GM18907 (cell line): ENCODE measurements around the gene BSX.

Source experiments
- ATAC-seq: cut with Tn5 transposase; IDR thresholded peaks from one replicate; pipeline ENCODE4 v1.9.1; 2021; ENCODE audit warnings: mild to moderate bottlenecking, moderate library complexity; ENCODE audit not compliant: unreplicated experiment

BSX gene

DNA sequence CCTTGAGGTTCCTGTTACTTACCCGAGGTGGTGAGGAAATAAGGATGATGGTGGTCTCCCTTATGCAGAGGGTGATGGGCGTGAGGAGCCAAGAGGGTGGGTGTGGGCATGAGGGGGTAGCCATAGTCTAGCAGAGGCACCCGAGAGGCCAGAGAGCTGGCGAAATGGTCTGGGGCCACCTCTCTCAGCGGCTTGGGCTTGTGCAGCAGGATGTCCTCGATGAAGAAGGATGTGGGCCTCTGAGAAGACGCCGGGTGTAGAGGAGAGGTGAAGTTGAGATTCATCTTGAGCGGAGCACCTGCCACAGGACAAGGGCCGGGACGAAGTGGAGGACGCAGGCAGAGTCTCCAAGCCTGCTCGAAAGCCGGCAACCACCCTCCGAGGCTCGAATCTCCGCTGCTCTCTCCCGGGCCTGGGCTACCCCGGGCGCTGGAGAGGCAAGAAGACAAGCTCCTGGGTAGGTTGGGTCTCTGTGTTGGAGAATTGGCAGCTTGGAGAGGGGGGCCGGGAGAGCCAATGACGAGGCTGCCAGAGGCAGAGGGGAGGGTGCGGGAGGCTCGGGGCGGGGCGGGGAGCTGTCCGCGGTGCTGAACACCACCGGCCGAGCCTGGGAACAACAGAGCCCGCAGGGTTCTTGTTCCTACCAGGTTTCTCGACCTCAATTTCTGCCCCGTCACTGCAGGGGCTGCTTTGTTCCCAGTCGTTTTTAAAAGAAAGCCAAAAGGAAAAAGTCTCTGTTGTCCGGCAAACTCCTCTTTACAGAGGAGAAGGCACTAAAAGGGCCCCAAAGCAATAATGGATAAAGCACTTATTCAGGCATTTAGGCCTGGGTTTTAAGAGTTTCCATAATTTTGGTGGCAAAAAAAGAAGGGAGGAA lies at the start of gene BSX:
Gene BSX, minus strand, starts transcription at position 447 of the 877 bp plus-strand sequence. Its CDS starts 163 bp downstream, at position 284.
- ATAC-seq, result no peak

DNA sequence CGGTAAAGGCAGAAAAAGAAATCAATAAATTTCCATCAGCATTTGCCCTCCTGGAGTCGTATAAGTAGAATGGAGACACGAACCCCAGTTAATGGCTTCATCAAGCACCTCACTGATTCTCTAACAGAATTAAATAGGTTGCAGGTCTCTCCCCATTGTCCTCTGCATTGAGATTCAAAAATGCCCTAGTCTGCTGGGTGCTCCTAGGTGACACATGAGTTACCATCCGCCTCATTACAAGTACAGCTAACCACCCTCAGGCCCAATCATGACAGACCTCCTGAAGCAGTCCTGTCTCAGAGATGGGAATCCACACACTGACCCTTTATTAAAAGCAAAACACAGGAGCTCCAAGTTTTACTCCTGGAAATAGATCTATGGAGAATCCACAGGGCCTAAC lies 48.9 kb upstream of the BSX start:
- no peak for ATAC-seq

DNA sequence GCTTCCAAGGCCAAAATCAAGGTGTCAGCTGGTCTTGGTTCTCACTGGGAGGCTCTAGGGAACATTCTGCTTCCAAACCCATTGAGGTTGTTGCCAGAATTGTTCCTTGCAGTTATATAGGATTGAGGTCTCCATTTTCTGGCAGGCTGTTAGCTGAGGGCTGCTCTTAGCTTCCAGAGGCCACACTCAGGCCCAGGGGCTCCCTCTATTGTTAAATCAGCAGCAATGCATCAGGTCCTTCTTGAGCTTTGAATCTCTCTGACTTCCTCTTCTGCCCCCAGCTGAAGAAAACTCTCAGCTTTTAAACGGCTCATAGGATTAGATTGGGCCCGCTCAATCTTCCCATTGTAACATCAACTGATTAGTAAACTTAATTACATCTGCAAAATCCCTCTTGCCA lies 39.3 kb upstream of the BSX start:
- ATAC-seq, result peak; percentile 57

DNA sequence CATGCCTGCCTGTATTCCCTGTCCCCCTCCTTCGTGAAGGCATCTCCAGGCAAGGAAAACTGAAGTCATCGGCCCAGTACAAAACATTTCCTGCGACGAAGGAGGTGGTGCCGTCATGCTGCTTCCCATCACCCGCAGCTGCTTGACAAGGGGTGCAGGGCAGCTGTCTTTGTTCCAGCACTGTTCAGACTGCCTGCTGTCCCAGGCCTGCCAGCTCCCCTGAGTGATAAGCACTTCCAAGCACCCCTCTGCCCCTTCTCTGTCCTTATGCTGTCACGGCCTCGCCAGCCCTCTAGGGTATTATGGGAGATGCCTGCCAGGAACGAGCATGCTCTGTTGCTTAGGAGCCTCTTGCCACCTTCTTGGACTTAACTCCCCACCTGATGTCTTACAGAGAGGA lies 37.1 kb upstream of the BSX start:
- ATAC-seq, result no peak

DNA sequence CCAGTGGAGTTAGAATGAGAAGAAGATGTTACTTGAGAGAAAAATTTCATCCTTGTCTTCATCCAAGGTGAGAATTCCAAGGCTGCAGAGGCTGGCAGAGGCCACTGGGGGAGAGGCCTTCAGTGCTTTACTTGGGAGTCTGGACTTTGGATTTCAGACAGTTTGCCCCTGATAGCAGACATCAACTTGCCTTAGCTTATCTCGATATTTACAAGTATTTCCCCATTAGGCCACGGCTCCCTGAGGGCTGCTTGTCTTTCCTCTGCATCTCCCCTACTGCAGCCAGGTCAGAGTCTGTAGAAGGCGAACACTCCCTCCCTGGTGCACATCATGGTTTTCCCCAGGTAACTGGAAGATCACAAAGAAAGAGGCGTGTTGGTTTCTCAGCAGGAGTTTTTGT lies 29.9 kb upstream of the BSX start:
- ATAC-seq, result no peak

DNA sequence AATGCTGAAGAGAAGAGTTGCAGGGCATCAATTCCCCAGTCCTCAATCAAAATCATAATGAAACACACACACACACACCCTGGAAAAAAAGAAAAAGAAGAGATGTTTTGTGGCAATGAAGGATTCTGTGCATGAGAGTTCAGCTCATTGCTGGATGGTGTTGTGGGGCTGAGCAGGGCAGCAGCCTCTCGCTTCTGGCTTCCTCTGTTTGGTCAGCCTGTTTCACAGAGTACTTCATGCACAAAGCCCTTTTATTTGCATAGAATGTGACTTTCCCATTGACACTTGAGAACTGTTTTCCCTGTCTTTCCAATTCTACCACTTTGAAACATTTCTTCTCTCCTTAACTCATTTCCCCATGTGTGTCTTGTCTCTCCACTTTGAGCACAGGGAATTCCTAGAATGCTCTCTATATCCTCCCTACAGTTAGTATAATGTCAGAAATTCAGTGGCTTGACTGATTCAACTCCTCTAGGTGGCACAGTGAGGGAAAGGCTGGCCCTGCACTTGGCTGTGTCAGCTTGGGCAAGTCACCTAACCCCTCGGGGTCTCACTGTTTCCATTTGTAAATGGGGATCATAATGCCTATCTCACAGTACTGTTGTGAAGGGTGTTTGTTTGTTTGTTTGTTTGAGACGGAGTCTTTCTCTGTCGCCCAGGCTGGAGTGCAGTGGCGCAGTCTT lies 25.4 kb upstream of the BSX start:
- no peak for ATAC-seq

DNA sequence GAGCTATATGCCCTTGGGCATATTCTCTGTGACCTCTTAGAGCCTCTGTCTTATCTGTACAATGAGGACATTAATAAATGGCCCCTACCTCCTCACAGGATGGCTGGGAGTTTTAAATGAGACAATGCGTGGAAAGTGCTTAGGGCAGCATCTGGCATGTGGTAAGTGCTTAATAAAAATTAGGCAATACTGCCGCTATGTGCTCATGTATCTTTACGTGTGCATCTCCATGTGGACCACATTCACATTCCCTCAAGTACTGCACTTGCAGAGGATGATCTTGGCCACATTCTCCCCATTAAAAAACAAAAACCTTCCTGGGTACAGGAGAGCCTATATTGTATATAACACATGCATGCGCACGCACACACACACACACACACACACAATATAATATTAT lies 19.1 kb upstream of the BSX start:
- ATAC-seq, result no peak

DNA sequence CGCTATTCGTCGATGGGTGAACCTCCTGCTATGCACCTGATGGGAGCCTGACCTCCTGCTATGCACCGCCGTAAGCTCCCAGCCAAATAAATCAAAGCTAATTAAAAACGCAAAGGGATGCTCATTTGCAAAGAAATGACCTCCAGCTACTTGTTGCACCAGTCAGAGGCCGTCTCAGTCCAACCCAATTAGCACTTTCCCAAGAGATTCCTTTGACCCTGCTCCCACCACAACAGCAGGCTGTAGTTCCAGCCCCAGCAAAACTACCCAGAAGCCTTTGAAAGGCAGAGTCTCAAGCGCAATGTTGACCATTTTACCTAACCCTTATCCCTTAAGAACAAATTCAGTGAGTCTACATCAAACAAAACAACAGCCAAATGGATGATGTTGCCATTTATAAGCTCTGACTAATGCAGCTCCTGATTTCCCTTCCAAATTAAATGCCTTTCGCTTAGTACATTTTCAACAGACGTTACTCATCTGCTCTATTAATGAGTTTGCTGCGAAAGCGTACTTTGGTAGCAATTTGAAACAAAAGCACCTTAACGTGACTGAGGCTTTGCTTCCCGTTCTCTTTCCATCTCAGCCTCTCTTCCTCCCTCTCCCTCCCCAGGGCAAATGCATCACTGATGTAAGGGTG lies 17.2 kb upstream of the BSX start:
- ATAC-seq, result no peak

DNA sequence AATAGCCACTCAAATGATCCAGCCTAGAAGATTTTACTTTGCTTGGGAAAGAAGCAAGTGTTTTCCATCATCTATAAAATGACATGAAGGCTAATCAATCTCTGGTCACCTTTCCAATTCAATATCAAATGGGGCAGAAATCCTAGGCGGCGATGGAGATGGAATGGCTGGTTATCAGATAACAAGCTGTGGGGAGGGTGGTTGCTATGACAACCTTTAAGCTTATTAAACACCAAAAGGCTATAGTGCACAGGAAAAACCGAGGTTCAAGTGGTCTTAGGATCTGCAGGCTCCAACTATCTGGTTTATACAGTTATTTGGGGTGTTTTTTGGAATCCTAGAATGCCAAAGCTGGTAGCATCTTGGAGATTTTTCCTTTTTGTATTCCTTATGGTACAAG lies 13.9 kb upstream of the BSX start:
- ATAC-seq, result no peak

DNA sequence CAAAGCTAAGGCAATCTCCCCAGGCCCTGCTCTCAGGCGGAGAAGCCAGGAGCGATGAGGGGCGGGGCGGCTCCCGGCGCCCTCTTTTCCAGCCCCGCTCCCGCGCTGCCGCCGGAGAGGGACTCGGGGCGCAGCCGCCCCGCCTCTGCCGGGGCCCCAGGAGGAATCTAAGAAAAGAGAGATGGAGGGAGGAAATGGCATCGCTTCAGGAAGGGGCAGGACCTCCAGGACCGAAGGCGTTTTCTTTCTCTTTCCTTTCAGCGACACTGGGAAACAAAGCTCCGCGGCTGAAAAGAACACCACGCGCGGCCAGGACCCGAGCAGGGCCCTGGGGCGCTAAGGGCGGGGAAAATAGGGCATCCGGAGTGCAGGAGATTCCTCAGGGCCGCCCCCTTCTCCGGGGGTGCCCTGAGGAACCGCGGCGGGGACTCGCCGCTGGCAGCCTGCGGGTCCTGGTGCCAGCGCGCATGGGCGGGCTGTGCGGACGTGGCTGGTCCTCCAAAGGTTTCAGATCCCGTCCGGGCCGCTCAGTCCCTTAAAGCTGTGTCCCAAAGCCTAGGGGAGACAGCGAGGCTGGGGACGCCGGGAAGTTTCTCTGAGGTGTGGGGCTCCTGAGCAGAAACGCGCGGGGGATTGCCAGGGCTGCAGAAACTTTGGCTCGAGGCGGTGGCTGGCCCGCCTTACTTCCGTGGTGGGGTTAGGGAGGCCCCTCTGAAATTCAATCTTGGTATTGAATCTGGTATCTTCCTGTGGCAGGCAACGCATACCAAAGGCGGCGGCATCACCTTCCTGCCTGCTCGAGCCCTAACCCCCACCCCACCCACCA lies 2.8 kb upstream of the BSX start:
- ATAC-seq, result no peak

DNA sequence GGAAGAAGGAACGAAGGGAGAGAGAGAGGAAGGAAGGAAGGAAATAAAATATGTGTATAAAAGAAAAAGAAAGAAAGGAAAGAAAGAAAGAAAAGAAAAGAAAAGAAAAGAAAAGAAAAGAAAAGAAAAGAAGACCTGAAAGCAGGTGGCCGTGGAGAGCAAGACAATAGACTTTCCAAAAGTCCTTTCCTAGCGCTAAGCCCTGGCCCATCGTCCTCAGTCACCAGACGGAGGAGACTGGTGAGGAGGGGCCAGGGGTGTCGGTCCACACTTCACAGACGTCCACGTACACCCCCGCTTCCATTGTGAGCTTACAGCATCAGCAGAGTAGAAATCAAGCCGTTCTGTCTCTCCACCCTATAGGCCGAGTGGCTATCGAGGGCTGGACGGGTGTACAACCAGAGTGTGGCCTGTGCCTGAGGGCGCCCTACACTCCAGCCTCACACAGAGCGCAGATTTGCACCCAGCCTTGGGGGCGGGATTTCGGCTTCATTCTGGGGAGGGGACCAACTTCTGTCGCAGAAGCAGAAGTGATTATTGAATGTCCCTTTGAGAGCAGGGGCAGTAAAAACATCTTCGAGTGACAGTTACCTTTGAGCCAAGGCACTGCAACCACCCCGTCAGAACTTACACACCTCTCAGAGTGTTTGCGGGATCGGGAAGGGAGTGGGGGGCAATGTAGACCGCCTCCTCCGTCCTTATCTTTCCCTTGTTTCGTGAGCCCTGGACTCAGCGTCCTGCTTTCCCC lies 2.0 kb upstream of the BSX start:
- no peak for ATAC-seq

DNA sequence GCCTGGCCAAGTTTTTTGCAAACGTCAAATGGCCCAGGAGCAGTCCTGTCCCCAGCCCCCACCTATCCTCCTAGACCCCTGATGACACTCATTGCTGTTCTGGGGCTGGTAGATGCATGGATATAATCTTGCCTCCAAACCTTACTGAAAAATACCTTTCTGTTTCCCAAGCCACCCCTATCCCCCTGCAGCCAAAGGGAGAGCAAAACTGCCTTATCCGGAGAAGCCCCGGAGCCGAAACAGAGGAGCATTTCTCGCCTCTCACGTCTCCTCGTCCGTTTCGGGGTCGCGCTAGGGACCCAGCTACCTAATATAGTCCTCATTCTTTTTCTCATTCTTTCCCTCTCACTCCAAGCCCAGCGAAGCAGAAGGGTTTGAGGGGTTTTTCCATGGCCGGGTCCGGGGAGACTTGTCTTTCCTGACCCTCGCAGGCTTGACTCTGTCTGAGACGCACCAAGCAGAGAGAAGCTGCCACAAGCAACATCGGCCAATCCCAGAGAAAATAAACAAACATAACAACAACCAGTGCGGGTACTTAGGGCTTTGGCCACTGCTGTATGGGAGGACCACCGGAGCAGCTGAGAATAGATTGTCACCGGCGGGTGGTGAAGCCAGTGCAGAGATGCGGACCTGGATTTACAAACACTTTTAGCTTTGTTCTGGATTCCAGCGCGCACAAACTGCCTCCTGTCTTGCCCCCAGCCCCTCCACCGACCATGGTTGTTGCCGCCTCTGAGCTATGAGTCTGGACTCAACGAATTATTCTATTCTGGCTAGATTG lies 1.6 kb downstream of the BSX start:
- no peak for ATAC-seq

DNA sequence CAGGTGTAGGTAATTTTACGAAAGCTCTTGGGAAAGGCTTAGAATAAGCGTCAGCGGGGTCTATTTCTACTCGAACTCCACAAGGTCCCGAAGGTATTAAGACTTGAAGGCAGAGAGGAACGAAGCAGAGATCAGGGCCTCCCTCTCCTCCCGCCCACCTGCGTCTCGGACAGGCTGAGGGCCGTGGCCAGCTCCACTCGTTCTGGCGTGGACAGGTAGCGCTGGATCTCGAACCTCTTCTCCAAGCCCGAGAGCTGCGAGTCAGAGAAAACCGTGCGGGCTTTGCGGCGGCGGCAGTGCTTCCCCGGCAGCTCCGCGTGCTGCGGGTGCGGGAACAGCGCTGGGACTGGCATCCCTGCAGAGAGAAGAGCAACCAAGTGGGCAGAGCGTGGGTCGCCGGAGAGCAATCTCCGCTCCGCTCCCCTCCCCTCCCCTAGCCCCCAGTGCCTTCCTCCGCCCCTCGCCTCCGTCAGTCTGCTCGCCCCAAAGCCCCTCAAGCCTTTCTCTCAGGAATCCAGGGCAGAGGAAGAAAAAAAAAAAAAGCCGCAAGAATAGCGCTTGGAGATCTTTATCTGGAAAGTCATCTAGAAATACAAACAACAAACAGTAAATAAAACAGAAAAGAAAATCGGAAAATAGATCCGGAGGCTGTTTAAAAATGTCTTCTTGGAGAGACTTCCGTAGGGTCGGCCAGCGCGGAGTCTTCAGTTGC lies 2.4 kb downstream of the BSX start:
- ATAC-seq, result no peak

DNA sequence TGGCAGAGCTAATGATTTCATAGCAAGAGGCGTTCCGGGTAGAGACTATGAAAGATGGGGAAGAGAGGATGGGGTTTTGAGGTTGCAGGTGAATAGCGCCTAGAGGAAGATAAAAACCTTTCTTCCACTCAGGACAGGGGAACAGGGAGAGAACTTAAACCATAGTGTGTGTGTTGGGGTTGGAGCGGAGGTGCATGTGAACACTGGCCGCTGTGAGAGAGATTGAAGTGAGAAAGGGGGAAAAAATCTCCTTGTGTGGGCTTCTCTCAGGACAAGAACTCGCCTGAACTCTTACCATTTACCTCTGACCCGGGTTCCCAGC lies 3.4 kb downstream of the BSX start:
- ATAC-seq, result no peak

DNA sequence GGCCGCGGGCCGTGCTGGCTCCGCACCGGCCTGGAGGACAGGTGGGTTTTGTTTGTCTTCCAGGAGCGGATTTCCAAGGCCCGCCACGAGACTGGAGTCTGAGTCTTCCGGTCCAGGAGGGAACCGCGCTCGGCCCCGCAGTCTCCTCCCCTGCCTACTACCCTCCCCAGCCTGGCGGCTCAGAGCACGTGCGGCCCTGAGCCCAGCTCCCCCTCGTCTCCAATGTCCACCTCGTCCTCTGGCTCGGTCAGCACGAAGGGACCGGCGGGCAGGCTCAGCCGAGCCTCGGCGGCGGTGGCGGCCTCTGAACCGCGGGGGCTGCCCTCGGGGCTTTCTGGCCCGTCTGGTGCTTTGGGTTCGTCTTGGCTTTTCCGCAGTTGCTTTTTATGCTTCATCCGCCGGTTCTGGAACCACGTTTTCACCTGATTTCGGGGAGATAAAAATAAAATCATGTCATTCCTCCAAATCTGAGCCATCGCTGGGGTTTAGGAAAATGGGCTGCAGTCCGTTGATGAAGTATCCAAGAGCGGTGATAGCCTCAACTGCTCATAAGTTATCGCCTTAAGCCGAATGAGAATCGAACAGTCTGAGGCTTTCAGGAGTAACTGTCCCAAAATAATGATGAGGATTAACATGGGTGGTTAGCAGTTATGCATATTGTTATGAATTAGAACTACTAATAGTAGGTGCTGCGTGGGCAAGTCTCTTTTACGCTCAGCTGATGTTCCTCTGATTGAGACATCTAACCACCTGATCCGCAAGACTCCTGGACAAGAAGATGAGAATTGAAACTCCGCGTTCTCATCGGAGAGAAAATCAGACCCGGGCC lies 4.0 kb downstream of the BSX start:
- no peak for ATAC-seq

DNA sequence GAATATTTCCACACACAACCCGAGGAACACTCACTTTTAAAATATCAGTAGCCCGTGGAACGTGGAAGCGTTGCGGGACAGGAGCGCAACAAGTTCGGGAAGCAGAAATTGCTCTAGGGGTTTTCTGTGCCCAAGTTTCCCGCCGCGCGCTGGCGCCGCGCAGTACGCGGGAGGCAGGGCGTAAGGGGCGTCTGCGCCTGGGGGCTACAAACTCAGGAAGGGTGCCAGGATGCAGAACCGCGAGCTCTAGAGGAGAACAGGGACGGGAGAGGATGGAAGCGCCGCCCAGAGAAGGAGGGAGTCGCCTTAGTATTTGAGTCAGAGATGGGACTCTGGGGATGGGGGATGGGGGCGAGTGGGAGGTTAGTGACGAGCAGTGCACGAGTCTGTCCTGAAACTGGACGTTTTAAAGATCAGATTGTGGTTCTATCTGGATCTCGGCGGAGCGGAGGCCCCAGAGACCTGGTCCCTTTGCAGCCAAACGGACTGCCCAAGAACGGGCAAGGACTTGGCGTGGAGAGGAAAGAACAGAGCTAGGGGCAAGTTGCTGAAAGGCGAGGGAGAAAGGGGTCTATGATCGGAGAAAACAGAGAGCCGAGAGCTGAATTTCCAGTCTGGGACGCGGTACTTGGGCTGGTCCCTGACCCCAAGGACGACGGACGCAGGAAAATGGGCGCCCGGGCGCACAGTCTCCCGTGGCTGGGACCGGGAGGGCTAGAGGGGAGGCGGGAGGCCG lies 4.7 kb downstream of the BSX start:
- ATAC-seq, result no peak

DNA sequence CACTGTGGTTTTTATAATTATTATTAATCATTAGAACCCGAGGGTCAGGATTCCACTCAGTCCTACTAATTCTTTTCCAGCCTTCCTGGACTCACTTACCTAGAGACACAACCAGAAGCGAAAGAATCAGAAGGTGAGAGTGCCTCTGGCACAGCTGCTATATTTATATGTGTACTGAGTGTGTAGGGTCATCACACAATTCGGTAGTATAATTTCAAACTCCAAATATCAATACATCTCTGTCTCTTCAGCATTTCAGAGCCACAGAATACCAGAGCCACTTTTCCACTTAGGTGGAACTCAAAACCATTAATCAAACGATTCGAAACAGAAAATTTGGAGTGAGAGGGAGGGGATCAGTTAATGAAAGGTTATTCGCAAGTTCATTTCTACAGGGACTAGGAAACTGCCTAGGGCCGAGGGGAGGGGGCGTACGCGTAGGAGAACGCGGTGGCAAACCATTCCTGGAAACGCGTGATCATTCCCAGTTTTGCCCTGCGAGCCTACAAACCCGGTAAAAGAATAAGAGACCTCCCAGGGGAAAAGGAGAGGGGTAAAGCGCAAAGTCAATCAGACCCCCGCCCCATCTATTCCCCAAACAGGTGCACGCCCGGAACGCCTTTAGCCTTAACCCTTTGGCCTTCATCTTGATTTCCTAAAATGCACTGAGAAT lies 5.4 kb downstream of the BSX start:
- no peak for ATAC-seq
